Measurements from ENCODE around the gene GNG7.
A peak's percentile ranks its signal among the peaks of the same experiment; 100 is the strongest.

The GNG7 gene

GRCh38 chr19:2619076-2619475 lies 83.4 kb downstream of the GNG7 start:
- Histone ChIP-seq H3K36me3 (ENCODE audit: low read depth) (no peaks in the 10 kb centered on the region), H3K27ac (ENCODE audit: poor library complexity, severe bottlenecking) (peak overlapping the region; percentile 63), H3K9me3 (ENCODE audit: severe bottlenecking) (peaks cover 2% of the 10 kb centered on the region), H3K4me1 (ENCODE audit: insufficient read depth, poor library complexity, severe bottlenecking) (peaks cover 28% of the 10 kb centered on the region), H3K27me3 (ENCODE audit: insufficient read depth, poor library complexity, severe bottlenecking) (no peaks in the 10 kb centered on the region), H3K4me3 (ENCODE audit: severe bottlenecking) (no peak overlapping the region)
- no peak for TF ChIP-seq CTCF (IDR thresholded peaks at IDR 0.05; ENCODE audit: poor library complexity, severe bottlenecking)
- DNase-seq (ENCODE audit: low spot score) (no peak), ATAC-seq (ENCODE audit: low read depth) (no peak)

GRCh38 chr19:2618611-2619010 lies 83.9 kb downstream of the GNG7 start:
- H3K27ac ChIP-seq (ENCODE audit: poor library complexity, severe bottlenecking) = peak overlapping the region; percentile 63
- H3K4me1 ChIP-seq (ENCODE audit: insufficient read depth, poor library complexity, severe bottlenecking) = peaks cover 28% of the 10 kb centered on the region
- no peak overlapping the region for H3K4me3 ChIP-seq (ENCODE audit: severe bottlenecking)
- DNase-seq (ENCODE audit: low spot score) (no peak), ATAC-seq (ENCODE audit: low read depth) (peak; percentile 75)
- no peak for TF ChIP-seq CTCF (IDR thresholded peaks at IDR 0.05; ENCODE audit: poor library complexity, severe bottlenecking)
- no peaks in the 10 kb centered on the region for H3K27me3 ChIP-seq (ENCODE audit: insufficient read depth, poor library complexity, severe bottlenecking)
- no peaks in the 10 kb centered on the region for H3K36me3 ChIP-seq (ENCODE audit: low read depth)
- peaks cover 2% of the 10 kb centered on the region for H3K9me3 ChIP-seq (ENCODE audit: severe bottlenecking)

- no peak overlapping the region for H3K4me3 ChIP-seq (ENCODE audit: severe bottlenecking)
- H3K4me1 ChIP-seq (ENCODE audit: insufficient read depth, poor library complexity, severe bottlenecking) = peaks cover 28% of the 10 kb centered on the region
- peak overlapping the region; percentile 63 for H3K27ac ChIP-seq (ENCODE audit: poor library complexity, severe bottlenecking)
- no peaks in the 10 kb centered on the region for H3K27me3 ChIP-seq (ENCODE audit: insufficient read depth, poor library complexity, severe bottlenecking)
- ATAC-seq (ENCODE audit: low read depth) (no peak), DNase-seq (ENCODE audit: low spot score) (no peak)
- no peak for TF ChIP-seq CTCF (IDR thresholded peaks at IDR 0.05; ENCODE audit: poor library complexity, severe bottlenecking)
- peaks cover 2% of the 10 kb centered on the region for H3K9me3 ChIP-seq (ENCODE audit: severe bottlenecking)
- H3K36me3 ChIP-seq (ENCODE audit: low read depth) = no peaks in the 10 kb centered on the region
Observed at GRCh38 chr19:2617393-2618165, 84.9 kb downstream of the GNG7 start.

- Histone ChIP-seq H3K36me3 (ENCODE audit: low read depth) (no peaks in the 10 kb centered on the region), H3K27me3 (ENCODE audit: insufficient read depth, poor library complexity, severe bottlenecking) (no peaks in the 10 kb centered on the region), H3K27ac (ENCODE audit: poor library complexity, severe bottlenecking) (no peak overlapping the region), H3K9me3 (ENCODE audit: severe bottlenecking) (peaks cover 2% of the 10 kb centered on the region), H3K4me3 (ENCODE audit: severe bottlenecking) (no peak overlapping the region), H3K4me1 (ENCODE audit: insufficient read depth, poor library complexity, severe bottlenecking) (peaks cover 28% of the 10 kb centered on the region)
- ATAC-seq (ENCODE audit: low read depth) = no peak
- no peak for DNase-seq (ENCODE audit: low spot score)
- no peak for TF ChIP-seq CTCF (IDR thresholded peaks at IDR 0.05; ENCODE audit: poor library complexity, severe bottlenecking)
Observed at GRCh38 chr19:2616741-2617392, 85.6 kb downstream of the GNG7 start.

GRCh38 chr19:2615782-2616181 lies 86.7 kb downstream of the GNG7 start:
- peaks cover 20% of the 10 kb centered on the region for H3K4me1 ChIP-seq (ENCODE audit: insufficient read depth, poor library complexity, severe bottlenecking)
- H3K27me3 ChIP-seq (ENCODE audit: insufficient read depth, poor library complexity, severe bottlenecking) = no peaks in the 10 kb centered on the region
- no peak overlapping the region for H3K4me3 ChIP-seq (ENCODE audit: severe bottlenecking)
- H3K36me3 ChIP-seq (ENCODE audit: low read depth) = no peaks in the 10 kb centered on the region
- TF ChIP-seq CTCF (IDR thresholded peaks at IDR 0.05; ENCODE audit: poor library complexity, severe bottlenecking) = no peak
- DNase-seq (ENCODE audit: low spot score) (no peak), ATAC-seq (ENCODE audit: low read depth) (no peak)
- peaks cover 2% of the 10 kb centered on the region for H3K9me3 ChIP-seq (ENCODE audit: severe bottlenecking)
- no peak overlapping the region for H3K27ac ChIP-seq (ENCODE audit: poor library complexity, severe bottlenecking)
